HG03571 (cell line): ENCODE measurements around the gene PTGR2.
"Not testable (repeated sequence)": the region's sequence is repeated elsewhere in the genome, so short reads cannot be mapped to it uniquely, and the experiment has no call there.

Source experiments
- ATAC-seq: cut with Tn5 transposase; IDR thresholded peaks from one replicate; pipeline ENCODE4 v1.9.1; 2021; ENCODE audit not compliant: unreplicated experiment

PTGR2 gene

GRCh38 chr14:73886449-73887317 is 35.1 kb downstream of the PTGR2 start, which contains the start of gene ZNF410:
TSS of gene ZNF410 (plus strand) at chr14:73886859. CDS start at chr14:73892176, 5,317 bp downstream.
- peak; percentile 91 for ATAC-seq

- no peak for ATAC-seq
Observed at GRCh38 chr14:73887318-73887616, 35.6 kb downstream of the PTGR2 start.

- no peak for ATAC-seq
Observed at GRCh38 chr14:73887694-73888459, 36.2 kb downstream of the PTGR2 start.

DNA sequence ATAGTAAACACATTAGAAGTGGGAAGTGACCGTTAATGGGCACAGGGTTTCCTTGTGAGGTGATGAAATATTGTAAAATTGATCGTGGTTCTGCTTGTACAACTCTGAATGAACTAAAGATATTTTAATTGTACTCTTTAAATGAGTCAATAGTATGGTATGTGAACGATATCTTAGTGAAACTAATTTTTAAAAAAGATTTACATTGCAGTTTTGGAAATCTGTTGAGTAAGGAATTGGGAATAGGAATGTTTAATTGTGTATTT is 36.8 kb downstream of the PTGR2 start:
- no peak for ATAC-seq

DNA sequence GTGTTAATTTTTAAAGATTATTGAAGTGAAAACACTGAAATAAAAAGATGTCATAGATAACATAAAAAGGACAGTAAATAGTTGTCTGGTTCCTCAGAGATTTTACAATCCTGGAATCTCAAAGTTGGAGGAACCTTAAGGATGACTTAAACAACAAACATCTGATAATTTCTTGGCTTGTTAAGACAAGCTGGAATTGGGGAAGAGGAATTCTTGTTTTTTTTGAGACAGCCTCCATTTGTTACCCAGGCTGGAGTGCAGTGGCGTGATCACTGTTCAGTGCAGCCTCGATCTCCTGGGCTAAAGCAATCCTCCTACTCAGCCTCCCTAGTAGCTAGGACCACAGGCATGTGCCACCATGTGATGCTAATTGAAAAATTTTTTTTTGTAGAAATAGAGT is 37.3 kb downstream of the PTGR2 start:
- ATAC-seq, result no peak

DNA sequence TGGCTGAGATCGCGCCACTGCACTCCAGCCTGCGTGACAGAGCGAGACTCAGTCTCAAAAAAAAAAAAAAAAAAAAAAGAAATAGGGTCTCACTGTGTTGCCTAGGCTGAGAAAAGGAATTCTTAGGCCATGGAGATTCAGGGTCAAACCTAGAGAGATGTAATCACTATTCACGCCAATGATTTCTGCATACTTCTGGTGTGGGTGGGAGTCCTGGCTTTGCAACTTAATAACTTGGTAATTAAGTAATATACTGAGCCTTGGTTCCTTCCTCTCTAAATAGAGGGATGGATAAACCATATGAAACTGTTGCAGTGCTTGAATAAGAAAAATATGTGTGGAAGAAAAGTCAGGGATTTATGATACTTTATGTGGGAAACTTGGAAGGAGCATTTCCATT is 37.7 kb downstream of the PTGR2 start:
- ATAC-seq, result no peak

DNA sequence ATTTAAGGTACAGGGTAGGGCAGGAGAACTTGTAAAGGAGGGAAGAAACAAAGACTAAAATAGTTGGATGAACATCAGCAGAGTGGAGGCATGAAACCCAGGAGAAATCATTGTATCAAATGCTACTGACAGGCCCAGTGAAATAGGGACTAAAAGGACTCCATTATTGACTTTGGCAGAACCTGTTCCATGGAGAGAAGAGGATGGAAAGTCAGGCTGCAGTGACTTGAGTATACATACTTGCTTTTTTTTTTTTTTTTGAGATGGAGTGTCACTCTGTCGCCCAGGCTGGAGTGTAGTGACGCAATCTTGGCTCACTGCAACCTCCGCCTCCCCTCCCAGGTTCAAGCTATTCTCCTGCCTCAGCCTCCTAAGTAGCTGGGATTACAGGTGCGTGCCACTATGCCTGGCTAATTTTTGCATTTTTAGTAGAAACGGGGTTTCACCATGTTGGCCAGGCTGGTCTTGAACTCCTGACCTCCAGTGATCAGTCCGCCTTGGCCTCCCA is 42.6 kb downstream of the PTGR2 start:
- not testable (repeated sequence) for ATAC-seq

DNA sequence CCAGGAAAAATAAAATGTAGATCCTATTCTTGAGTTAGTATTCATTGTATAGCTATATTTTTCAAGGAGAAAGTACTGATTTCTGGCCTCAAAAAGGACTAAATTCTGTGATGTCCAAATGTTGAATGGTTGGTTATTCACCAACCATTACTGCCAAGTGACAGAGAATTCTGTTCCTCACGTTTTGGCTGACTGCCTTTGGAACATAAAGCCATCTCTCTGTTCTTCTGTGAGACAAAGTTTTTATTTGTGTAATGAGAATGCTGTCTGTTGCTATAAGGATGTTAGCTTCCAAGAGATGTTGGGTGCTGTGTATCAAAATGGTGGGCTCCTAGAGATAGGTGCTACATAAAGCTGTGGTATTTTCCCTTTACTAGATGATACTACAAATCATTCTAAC is 44.3 kb downstream of the PTGR2 start:
- no peak for ATAC-seq

GRCh38 chr14:73896521-73896920 is 44.9 kb downstream of the PTGR2 start:
- ATAC-seq, result no peak

DNA sequence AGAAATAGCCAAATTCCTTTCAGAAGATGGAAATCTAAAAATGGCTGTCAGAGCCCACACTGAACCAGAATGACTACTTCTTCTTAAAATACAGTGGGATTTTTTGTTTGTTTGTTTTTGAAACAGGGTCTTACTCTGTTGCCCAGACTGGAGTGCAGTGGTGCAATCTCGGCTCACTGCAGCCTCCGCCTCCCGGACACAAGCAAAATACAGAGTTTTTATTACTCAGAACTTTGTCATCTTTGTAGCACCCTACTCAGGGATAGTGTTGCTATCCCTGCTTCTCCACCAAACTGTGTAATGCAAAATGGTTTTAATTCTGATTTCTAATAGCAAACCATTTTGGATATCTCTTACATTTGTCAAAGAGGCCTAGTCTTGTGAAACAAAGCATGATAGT is 51.4 kb downstream of the PTGR2 start:
- ATAC-seq, result no peak

- ATAC-seq, result no peak
Observed at GRCh38 chr14:73909681-73910080, 58.0 kb downstream of the PTGR2 start.

DNA sequence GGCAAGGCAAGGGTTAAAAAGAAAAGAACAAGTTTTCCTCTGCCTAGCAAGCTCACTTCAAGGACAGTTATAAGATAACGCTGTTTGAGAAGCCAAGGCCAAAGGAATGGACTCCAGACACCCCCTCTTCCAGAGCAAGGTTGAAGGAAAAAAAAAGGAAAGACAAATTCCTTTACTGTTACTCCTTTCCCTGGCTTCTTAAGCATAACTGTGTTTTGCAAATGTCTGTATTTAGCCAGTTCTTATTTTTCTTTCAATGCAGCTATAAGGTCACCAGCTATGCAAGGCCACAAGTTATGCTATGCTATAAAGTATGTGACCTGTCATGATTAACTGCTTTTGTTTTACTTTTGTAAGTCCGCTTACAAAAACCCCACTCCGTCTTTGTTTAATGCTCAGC is 61.6 kb downstream of the PTGR2 start:
- no peak for ATAC-seq

DNA sequence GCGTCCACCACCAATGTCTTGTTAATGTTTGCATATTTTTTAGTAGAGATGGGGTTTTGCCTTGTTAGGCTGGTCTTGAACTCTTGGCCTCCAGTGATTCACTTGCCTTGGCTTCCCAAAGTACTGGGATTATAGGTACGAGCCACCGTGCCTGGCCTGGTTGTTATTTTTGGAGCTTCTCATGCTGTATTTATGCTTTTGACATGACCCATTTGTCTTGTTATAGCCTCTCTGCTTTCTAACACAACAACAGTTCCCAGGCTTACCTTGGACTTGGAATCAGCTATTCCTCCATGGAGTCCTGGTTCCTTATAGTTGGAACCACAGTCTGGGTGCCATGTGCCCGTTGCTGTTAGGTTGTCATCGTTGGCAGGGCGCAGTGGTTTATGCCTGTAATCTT is 64.7 kb downstream of the PTGR2 start:
- ATAC-seq, result no peak

DNA sequence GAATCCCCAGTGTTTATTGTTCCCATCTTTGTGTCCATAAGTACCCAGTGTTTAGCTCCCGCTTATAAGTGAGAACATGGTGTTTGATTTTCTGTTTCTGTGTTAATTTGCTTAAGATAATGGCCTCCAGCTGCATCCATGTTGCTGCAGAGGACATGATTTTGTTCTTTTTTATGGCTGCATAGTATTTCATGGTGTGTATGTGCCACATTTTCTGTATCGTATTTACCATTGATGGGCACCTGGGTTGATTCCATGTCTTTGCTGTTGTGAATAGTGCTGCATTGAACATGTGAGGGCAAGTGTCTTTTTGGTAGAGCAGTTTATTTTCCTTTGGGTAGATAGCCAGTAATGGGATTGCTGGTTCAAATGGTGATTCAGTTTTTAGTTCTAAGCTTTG is 67.8 kb downstream of the PTGR2 start:
- not testable (repeated sequence) for ATAC-seq

GRCh38 chr14:73924337-73924736 is 72.7 kb downstream of the PTGR2 start:
- ATAC-seq, result no peak
